Stimulated activated naive CD4-positive, alpha-beta T cell (primary cell): ENCODE results near the gene LPP.
A peak's percentile ranks its signal among the peaks of the same experiment; 100 is the strongest.

Experiments
- DNase-seq, 6 experiments: peaks; one replicate each; lab custom pipeline; 2025; lab: John Stamatoyannopoulos, UW

Gene LPP

DNA sequence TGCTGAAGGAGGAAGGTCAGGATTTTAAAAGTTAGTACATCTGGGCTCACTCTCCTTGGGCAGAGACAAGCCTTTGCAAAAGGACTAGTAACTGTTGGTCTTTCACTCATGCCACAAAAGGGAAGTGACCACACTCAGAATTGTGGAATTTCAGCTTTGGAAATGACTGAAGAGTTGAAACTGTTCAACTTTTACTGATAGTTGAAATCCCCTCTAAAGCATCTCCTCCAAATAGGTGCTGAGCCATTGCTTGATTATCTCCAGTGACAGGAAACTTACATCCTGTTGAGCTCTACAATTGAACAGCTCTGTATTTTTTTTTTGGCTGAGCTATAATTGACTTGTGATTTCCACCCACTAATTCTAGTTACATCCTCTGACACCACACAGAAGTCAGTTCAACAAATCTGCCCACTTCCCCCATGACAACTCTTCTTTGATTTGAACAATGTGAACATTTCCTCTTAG, 763.0 kb downstream of the LPP start:
- peak in 3 of 6 experiments; percentile 62 to 66 (median 65) for DNase-seq

DNA sequence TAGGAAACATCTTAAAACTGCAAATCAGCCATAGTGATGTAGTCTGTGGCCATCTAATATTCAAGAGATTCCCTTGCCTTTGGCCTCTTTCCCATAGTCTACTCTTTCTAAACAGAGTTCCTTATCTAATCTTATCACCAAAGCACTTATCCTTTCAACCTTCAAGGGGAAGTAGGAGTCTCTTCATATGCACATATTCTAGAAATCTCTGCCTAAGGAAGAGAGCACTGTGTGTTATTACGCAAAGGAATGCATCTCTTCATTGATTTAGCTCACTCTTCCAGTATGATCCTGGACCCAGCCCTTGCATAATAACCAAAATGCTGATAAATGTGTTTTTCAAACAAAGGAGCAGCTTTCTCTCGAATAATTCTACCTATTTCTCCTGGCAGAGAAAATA, 764.1 kb downstream of the LPP start:
- DNase-seq, result no peak

DNA sequence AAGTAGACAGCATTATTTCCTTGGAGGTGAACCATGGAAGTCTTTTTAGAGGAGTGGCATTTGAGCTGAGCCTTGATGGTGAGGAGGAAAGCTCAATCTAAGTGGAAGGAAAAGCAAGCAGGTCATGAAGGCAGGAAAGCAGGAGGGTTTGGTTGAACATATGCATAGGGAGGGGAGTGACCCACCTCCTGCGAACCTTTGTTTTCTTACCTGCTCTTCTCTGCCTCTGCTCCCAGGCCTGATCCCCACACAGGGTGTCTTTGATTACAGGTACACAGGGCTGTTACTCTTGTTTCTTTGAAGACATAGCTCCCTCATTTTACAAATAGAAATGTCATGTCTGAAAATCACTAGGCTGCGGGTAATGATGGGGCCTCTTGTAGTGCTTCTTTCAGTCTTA, 769.7 kb downstream of the LPP start:
- DNase-seq, result no peak

DNA sequence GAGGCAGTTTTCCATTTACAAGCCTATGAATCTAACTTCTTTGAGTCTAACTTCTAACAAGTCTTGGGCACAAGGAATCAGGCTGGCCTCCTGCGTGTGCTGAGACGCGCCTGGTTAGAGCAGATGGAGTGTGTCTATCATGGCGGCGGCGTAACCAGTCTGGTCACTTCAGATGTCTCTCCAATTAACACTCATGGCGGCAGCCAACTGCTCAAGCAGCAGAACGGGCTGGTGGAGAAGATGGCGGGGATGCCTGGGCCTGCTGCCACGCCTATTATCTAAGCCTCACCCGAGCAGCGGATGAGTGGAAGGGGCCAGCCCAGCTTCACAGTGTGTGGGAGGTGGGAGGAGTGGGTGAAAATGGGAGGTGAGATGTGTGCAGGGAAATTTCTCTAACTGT, 771.4 kb downstream of the LPP start:
- no peak for DNase-seq

DNA sequence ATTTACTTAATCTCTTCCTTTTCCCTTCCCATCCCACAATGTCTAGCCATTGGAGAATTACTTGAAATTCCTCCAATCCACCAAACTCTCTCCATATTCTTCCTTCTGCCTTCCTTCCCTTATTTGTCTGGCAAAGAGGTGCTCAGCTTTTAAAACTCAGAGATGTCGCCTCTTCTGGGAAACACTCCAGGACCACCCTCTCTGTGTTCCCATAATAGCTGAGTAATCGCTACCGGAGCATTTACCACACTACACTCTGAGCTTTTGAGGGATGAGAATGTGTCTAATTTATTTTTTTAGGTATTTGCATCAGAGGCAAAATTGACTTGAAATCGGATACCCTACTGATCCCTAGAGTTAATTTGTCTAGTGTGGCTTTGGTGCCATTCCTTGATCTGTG, 772.2 kb downstream of the LPP start:
- no peak for DNase-seq

DNA sequence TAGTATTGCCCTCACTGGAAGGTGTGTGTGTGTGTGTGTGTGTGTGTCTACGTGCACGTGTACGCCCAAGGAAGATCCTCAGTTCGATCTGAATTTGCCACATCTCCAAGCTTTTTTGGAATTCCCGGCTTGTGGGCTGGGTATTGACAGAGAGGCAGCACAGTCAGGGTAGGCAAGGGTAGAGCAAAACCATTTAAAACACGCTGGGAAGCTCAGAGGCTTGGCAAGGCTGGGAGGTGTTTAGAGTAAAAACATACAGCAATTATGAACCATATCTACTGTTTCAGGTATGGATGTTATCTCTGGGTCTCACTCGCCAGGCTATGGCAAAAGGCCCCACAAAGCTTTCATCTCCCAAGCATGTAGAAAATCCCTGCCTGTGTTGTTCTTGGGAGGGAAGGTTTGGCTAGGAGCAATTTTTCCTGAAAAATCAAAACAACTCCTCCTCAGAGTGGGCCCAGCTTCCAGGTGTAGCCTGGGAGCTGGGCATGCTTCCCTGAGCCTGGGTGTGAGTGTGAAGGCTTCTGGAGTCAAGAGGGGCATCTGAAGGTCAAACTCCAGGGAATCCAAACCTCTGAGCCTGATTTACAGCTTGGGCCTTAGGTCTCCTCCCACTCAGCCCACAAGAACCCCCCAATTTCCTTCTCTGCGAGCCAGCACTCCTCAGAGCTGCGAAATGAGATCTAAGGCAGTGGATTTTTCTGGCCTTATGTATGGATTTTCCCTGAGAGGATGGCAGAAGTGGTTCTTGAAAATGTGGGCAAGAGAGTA, 773.0 kb downstream of the LPP start:
- no peak for DNase-seq

DNA sequence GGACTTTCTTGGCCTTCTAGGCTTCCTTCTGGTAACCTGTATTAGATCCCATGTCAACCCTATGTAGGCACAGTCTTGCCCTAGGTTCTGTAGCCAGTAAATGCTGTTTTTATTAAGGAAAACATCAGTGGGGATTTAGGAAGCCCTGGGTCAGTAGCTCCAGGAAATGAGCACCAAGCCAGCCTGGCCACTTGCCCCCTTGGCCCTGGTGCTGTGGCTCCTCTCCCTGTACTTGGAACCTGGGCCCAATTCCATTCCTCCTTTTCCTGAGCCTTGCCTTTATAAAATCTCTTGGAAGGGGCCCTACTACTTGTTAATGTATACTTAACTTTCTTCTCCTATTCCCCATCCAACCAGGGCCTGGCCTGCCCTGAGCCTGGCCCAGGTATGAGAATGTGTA, 774.0 kb downstream of the LPP start:
- DNase-seq, result no peak

DNA sequence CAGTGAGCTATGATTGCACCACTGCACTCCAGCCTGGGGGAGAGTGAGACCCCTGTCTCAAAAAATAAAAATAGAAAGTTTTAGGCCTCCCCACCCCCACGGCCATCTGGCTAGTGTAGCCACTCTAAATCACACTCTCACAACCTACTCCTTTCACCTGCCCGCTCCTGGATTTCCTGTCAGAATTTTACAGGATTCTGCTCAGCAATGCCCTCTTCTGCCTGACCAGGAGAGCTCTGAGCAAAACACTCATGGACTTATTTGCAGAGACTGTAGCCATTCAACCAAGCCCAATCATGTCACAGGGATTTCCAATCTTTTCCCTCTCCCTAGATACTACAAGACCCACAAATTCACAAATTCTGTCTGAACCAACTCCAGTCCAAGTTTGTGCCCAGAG, 775.2 kb downstream of the LPP start:
- DNase-seq, result no peak

DNA sequence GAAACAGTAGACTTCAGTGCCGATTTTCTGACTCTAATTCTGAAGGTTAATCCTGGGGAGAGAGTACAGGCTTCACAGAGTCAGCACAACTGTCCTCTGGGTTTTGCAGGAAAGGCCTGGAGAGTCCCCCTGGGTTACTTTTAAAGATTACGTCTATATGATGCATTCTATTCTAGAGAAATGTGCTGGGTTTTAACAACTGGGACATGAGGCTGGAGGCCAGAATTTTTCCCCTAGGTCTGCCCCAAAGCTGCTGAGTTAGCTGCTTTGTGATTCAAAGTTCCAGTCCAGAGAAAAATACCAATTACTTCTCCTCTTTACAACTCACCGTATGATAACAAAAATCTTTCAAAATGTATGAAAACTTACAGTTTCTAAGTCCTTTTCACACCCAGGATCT, 777.1 kb downstream of the LPP start:
- no peak for DNase-seq

DNA sequence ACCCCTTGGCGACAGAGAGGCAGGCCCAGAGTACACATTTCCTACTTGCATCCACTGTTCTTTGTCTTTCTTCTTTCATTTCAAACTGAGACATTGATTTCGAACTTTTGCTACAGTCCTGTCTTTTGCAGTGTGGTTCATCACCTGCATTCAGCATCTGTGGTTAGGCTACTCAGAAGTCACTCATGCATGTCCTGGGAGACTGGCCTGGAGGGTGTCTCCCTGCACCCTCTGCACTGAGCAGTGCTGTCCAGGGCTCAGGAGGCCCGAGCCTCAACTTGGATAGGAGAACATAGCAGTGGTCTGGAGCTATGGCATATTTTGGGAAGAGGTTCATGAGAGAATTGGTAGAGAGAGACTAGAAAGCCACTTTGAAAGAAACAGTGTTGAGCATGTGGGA, 777.6 kb downstream of the LPP start:
- no peak for DNase-seq

DNA sequence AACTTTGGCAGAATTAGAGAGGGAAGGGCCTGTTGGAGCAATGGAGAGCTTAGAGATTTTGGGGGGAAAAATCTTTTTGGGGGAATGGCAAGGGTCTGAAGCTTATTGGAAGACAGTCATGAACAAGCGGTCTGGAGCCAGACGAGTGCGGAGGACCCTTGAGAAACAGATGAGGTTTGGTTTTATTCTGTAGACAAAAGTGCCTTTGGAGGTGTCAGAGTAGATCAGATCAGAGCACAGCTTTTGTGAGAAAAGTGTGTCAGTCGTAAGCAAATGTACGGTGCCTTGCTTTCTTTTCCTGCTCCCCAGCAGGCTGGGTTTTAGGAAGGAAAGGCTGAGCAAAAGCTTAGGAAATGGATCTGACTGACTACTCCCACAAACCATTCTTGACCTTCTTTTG, 781.0 kb downstream of the LPP start:
- DNase-seq, result no peak

DNA sequence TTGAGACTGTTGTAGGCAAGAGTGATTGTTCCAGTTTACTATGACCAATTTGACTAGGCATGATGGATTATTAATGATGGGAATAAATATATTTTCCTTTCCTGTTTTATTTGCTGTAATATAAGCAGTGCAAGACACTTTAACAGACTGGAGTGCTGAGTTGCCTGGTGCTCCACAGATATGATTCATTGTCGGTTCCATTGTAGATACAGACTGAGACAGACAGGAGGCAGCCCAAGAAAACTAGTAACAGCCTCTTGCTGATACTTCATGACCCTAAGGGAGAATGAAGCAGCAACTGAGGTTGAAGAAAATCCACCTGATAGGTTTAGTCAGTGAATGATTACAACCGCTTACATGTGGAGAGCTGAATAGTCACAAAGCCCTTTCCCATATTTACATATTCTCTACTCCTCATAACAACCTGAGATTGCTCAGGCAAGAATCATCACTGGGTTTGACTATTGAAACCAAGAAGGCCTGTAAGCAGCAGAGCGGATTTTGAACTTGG, 782.7 kb downstream of the LPP start:
- DNase-seq, result no peak

DNA sequence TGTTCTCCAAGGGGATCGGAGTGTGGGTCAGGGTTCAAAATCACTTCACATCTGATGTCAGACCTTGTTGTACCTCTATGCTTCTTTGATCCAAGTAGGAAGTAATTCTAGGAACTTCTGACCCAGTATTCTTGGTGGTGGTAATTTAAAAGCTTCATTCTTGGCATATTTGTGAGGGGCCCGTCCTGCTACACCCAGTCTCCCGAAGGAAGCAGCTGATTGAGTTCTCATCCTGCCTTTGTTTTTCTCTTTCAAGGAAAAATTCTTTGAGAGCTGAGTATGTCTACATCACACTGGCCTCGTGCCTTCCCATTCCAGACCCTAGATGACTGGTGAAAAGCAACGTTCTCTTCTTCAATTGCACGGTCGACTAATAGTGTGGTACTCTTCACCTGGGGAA, 783.4 kb downstream of the LPP start:
- no peak for DNase-seq

DNA sequence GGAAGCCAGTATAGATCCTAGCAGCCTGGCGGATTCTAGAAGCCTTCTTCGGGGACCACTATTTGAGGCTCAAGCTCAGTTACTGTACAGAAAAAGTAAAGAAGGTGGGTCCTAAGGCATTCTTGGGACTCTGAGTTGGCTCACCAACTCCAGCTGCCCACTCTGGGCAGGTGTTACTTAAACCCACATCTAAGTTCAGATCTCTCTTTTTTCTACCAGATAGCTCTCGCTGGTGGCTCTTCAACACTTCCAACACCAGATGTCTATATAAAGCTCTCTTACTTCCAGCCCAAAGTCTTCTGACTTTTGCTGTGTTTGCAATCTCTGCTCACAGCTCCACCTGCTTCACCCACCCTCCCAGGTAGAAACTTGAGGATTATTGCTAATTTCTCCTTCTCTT, 785.0 kb downstream of the LPP start:
- DNase-seq, result no peak

DNA sequence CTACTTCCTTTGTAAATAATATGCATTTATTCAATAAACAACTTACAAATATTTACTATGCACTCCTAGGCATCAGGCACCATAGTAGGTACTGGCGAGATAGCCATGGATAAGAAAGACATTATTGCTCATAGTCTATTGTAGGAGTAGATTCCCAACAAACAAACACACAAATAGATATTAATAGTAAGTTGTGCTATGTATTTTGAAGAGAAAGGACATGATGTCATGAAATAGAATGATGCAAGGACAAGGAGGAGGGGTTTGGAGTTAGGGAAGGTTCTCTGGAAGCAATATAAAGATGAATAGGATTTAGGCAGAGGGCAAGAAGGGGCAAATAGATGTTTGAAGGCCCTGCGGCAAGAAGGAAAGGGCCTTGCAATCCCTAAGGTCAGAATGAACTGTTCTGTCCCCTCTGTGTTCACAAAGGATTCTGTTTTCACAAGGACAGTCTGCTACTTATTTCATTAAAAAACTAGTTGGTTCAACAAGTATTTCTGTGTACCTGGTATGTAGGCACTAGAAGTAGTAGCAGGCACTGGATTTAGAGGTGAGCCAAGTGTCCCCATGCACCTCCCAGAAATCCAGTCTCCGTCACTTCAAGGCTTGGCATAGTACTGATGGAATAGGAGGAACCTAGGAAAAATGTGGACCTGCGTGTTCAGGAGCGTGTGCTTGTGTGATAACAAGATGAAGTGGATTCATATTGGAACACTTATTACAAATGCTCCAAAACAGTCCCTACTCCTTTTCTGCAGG, 786.0 kb downstream of the LPP start:
- DNase-seq, result no peak
